PC-3 (cell line): ENCODE measurements around the gene TNFRSF17. TPM values are rescaled to one million over a fixed set of nuclear protein-coding genes. Genes with fewer than 3 reads are reported as not detected.
A peak's percentile ranks its signal among the peaks of the same experiment; 100 is the strongest.
"Not testable (repeated sequence)": the region's sequence is repeated elsewhere in the genome, so short reads cannot be mapped to it uniquely, and the experiment has no call there.

Experiments used
- ATAC-seq: fragments of 200-7000 bp; cut with Tn5 transposase; 2 replicates; pipeline ENCODE4 v1.9.1; 2020; ENCODE audit warnings: mild to moderate bottlenecking, moderate library complexity
- BruUV-seq: library from RNA; stranded (reverse); fragments of 400-500 nt; replicated peaks from 2 replicates; lab custom pipeline; 2021; lab: Mats Ljungman, UMichigan
- CTCF ChIA-PET: fragments of 300-600 bp; sonication (Branson Sonifier 250); formaldehyde crosslinking; loops from one replicate; lab custom pipeline; 2022; ENCODE audit warnings: antibody characterized with exemption; lab: Charles Lee
- POLR2A ChIA-PET: fragments of 300-600 bp; sonication (Branson Sonifier 250); formaldehyde crosslinking; loops from one replicate; lab custom pipeline; 2022; ENCODE audit warnings: antibody characterized with exemption; ENCODE audit not compliant: unreplicated experiment; lab: Charles Lee
- DNase-seq: peaks from one replicate; pipeline ENCODE4 v3.0.0-alpha.2; 2015
- H2AFZ ChIP-seq: fragments of 300-600 bp; sonication (generic); 2 replicates; pipeline ENCODE4 v1.6.0; 2016; ENCODE audit warnings: antibody characterized with exemption, low read length
- H3F3A ChIP-seq: fragments of 300-600 bp; sonication (generic); one replicate; pipeline ENCODE4 v1.6.0; 2017; ENCODE audit warnings: antibody characterized with exemption, low read length, control low read depth, mild to moderate bottlenecking; ENCODE audit not compliant: unreplicated experiment
- H3K27ac ChIP-seq: fragments of 300-600 bp; sonication (generic); 2 replicates; pipeline ENCODE4 v1.5.1; 2016; ENCODE audit warnings: mild to moderate bottlenecking, low read length
- H3K27me3 ChIP-seq: fragments of 300-600 bp; sonication (generic); 2 replicates; pipeline ENCODE4 v1.6.1; 2016; ENCODE audit warnings: low read length, mixed read lengths
- H3K36me3 ChIP-seq: fragments of 300-600 bp; sonication (generic); 2 replicates; pipeline ENCODE4 v1.6.1; 2016; ENCODE audit warnings: low read depth, mixed run types, low read length, mixed read lengths
- H3K4me1 ChIP-seq: fragments of 300-600 bp; sonication (generic); 2 replicates; pipeline ENCODE4 v1.5.1; 2016; ENCODE audit warnings: low read length; ENCODE audit not compliant: insufficient read depth
- H3K4me2 ChIP-seq: fragments of 300-600 bp; sonication (generic); 2 replicates; pipeline ENCODE4 v1.6.0; 2016; ENCODE audit warnings: low read length
- H3K4me3 ChIP-seq: fragments of 300-600 bp; sonication (generic); 2 replicates; pipeline ENCODE4 v1.5.1; 2016; ENCODE audit warnings: mild to moderate bottlenecking, low read length, mixed read lengths
- H3K79me2 ChIP-seq: fragments of 300-600 bp; sonication (generic); 2 replicates; pipeline ENCODE4 v1.6.1; 2017; ENCODE audit warnings: low read length, mixed read lengths
- H3K9ac ChIP-seq: fragments of 300-600 bp; sonication (generic); 2 replicates; pipeline ENCODE4 v1.6.0; 2016; ENCODE audit warnings: mild to moderate bottlenecking, low read length
- H3K9me2 ChIP-seq: fragments of 300-600 bp; sonication (generic); replicated peaks from 2 replicates; pipeline ENCODE4 v1.6.1; 2016; ENCODE audit warnings: mixed run types, low read length, mixed read lengths
- H3K9me3 ChIP-seq: fragments of 300-600 bp; sonication (generic); 2 replicates; pipeline ENCODE4 v1.6.1; 2016; ENCODE audit warnings: low read length, mixed read lengths
- H4K20me1 ChIP-seq: fragments of 300-600 bp; sonication (generic); 2 replicates; pipeline ENCODE4 v1.6.1; 2016; ENCODE audit warnings: low read length, mixed read lengths
- CTCF ChIP-seq: fragments of 300-600 bp; sonication (generic); conservative IDR thresholded peaks from 2 replicates; pipeline ENCODE4 v1.5.1; 2017; ENCODE audit warnings: antibody characterized with exemption, low read depth, mild to moderate bottlenecking, low read length
- EZH2 ChIP-seq: fragments of 300-600 bp; sonication (generic); IDR thresholded peaks from one replicate; pipeline ENCODE4 v1.6.1; 2017; ENCODE audit warnings: antibody characterized with exemption, mild to moderate bottlenecking, low read length; ENCODE audit not compliant: unreplicated experiment
- EZH2phosphoT487 ChIP-seq: fragments of 300-600 bp; sonication (generic); IDR thresholded peaks from 2 replicates; pipeline ENCODE4 v1.6.1; 2018; ENCODE audit warnings: mild to moderate bottlenecking, antibody characterized with exemption, low read length, borderline replicate concordance
- intact Hi-C: fragments of 100-400 bp; cut with micrococcal nuclease; formaldehyde crosslinking; loops from 2 replicates; pipeline ENCODE4 v1.9.0; 2023
- total RNA-seq: library from RNA; depleted of rRNA; stranded (reverse); fragments of >200 nt; gene quantifications from 2 replicates; pipeline ENCODE4 v1.2.3, GENCODE V29; 2014

TNFRSF17 gene
- total RNA-seq, 1 experiment from 2014 or later = not detected

- no peak for DNase-seq
- H3K9me2 ChIP-seq = no peaks in the 10 kb centered on the region
- POLR2A ChIA-PET = no interaction called here
- peak; percentile 35 for ATAC-seq
- H3K9me3 ChIP-seq = no peaks in the 10 kb centered on the region
- no TSS peak for BruUV-seq
- H3K4me2 ChIP-seq = no peak overlapping the region
- no peaks in the 10 kb centered on the region for H3F3A ChIP-seq
- no peak overlapping the region for H3K27ac ChIP-seq
- peaks cover 4% of the 10 kb centered on the region for H3K4me1 ChIP-seq
- H3K9ac ChIP-seq = no peak overlapping the region
- intact Hi-C loops = no loop called here
- H2AFZ ChIP-seq = no peak overlapping the region
- H3K27me3 ChIP-seq = no peaks in the 10 kb centered on the region
- no peak overlapping the region for H3K4me3 ChIP-seq
- CTCF ChIA-PET = no interaction called here
- no peaks in the 10 kb centered on the region for H3K79me2 ChIP-seq
- no peaks in the 10 kb centered on the region for H3K36me3 ChIP-seq
- TF ChIP-seq EZH2 = no peak
- no peak for TF ChIP-seq CTCF
- TF ChIP-seq EZH2phosphoT487 = no peak
- no peaks in the 10 kb centered on the region for H4K20me1 ChIP-seq
These were observed 14.6 kb upstream of the TNFRSF17 start for GRCh38 chr16:11950388-11950787.

- POLR2A ChIA-PET, H3K4me3 ChIP-seq, H3K36me3 ChIP-seq, DNase-seq, BruUV-seq, H3K79me2 ChIP-seq, H3K9me3 ChIP-seq, H4K20me1 ChIP-seq, H3K9me2 ChIP-seq, H3K4me2 ChIP-seq, intact Hi-C loops, H3K27me3 ChIP-seq, H3K27ac ChIP-seq, H3F3A ChIP-seq, CTCF ChIA-PET, ATAC-seq, H2AFZ ChIP-seq, H3K9ac ChIP-seq: not testable (repeated sequence)
- H3K4me1 ChIP-seq = peaks cover 12% of the 10 kb centered on the region
These were observed 11.4 kb upstream of the TNFRSF17 start for GRCh38 chr16:11953576-11953975.

- no peaks in the 10 kb centered on the region for H3K9me3 ChIP-seq
- H3K9me2 ChIP-seq = no peaks in the 10 kb centered on the region
- H3K36me3 ChIP-seq = no peaks in the 10 kb centered on the region
- no peaks in the 10 kb centered on the region for H3F3A ChIP-seq
- DNase-seq = peak; percentile 88
- ChIA-PET POLR2A (no interaction called here), CTCF (no interaction called here)
- H3K27me3 ChIP-seq = no peaks in the 10 kb centered on the region
- no peaks in the 10 kb centered on the region for H4K20me1 ChIP-seq
- peak overlapping the region; percentile 85 for H3K27ac ChIP-seq
- H3K4me2 ChIP-seq = peak overlapping the region; percentile 81
- intact Hi-C loops = no loop called here
- H3K4me3 ChIP-seq = peak overlapping the region; percentile 18; the same call in 1 of the 2 replicates
- no peaks in the 10 kb centered on the region for H3K79me2 ChIP-seq
- BruUV-seq = no TSS peak
- TF ChIP-seq EZH2phosphoT487 = no peak
- TF ChIP-seq CTCF = no peak
- TF ChIP-seq EZH2 = no peak
- H2AFZ ChIP-seq = peak overlapping the region; percentile 86
- no peak overlapping the region; the same call in 1 of the 2 replicates for H3K9ac ChIP-seq
- H3K4me1 ChIP-seq = peaks cover 12% of the 10 kb centered on the region
- ATAC-seq = peak; percentile 85
These were observed 9.3 kb upstream of the TNFRSF17 start for GRCh38 chr16:11955713-11956123.
